Right atrium auricular region (tissue), 2 donors: ENCODE data around the gene PPIA. TPM values are rescaled to one million over a fixed set of nuclear protein-coding genes. Genes with fewer than 3 reads are reported as not detected.

ENCODE experiments used
- DNase-seq: peaks from one replicate; pipeline ENCODE4 v3.0.0-alpha.2; 2019; ENCODE audit warnings: low spot score
- H3K27ac ChIP-seq, 2 donors: fragments of 200-600 bp; sonication (generic); 1 replicate in 1 of 2; 2 replicates in 1 of 2; pipeline ENCODE4 v1.5.1; 2016 to 2019
- H3K27me3 ChIP-seq, 2 donors: fragments of 200-600 bp; sonication (generic); one replicate each; pipeline versions ENCODE4 v1.5.1 to v1.6.0; 2017 to 2019
- H3K36me3 ChIP-seq: fragments of 200-600 bp; sonication (generic); one replicate; pipeline ENCODE4 v1.5.1; 2016
- H3K4me1 ChIP-seq, 2 donors: fragments of 200-600 bp; sonication (generic); one replicate each; pipeline versions ENCODE4 v1.5.1 to v1.6.0; 2017 to 2019
- H3K4me3 ChIP-seq, 2 donors: fragments of 200-600 bp; sonication (generic); 1 replicate in 1 of 2; 2 replicates in 1 of 2; pipeline ENCODE4 v1.5.1; 2017 to 2019; ENCODE audit warnings: mild to moderate bottlenecking in 1 of 2, moderate library complexity in 1 of 2
- H3K9me3 ChIP-seq, 2 donors: fragments of 200-600 bp; sonication (generic); one replicate each; pipeline ENCODE4 v1.5.1; 2019
- CTCF ChIP-seq, 2 donors: fragments of 200-600 bp; sonication (generic); IDR thresholded peaks; one replicate each; pipeline ENCODE4 v1.5.1; 2019; ENCODE audit warnings: antibody characterized with exemption in 2 of 2
- total RNA-seq, 2 donors: library from RNA; depleted of rRNA; stranded (reverse); fragments of >200 nt; gene quantifications; one replicate each; pipeline ENCODE4 v1.1.0, GENCODE V29; 2016

PPIA gene
- total RNA-seq = 100 to 1,000 TPM; 820 to 834 TPM

- peak within 1 kb of the TSS; percentile 83 to 92 for H3K4me3 ChIP-seq
Observed at GRCh38 chr7:44796504-44797328, at the start of gene PPIA. Gene PPIA, plus strand, starts transcription at chr7:44796681. Its CDS starts 44 bp downstream, at chr7:44796725.

GRCh38 chr7:44748045-44748947, 48.2 kb upstream of the PPIA start, which contains the start of gene ZMIZ2:
Gene ZMIZ2, plus strand, starts transcription at chr7:44748847. Its CDS starts 7,403 bp downstream, at chr7:44756250.
- peaks cover 0 to 27% of the 10 kb centered on the region in 2 donors for H3K4me1 ChIP-seq
- no peaks in the 10 kb centered on the region for H3K27me3 ChIP-seq
- peak; percentile 93 for DNase-seq
- peak within 1 kb of the TSS; percentile 63 to 86 for H3K4me3 ChIP-seq
- TF ChIP-seq CTCF (IDR thresholded peaks at IDR 0.05) = no peak
- H3K27ac ChIP-seq = peak within 1 kb of the TSS; percentile 97 to 98
- H3K36me3 ChIP-seq = no peaks in the 10 kb centered on the region
- H3K9me3 ChIP-seq = no peaks in the 10 kb centered on the region

More at GRCh38 chr7:44796504-44797328, at the start of gene PPIA:
- H3K27me3 ChIP-seq = no peaks in the 10 kb centered on the region
- peaks cover 24% of the 10 kb centered on the region for H3K36me3 ChIP-seq
- H3K4me1 ChIP-seq = peaks cover 0 to 23% of the 10 kb centered on the region in 2 donors
- no peaks in the 10 kb centered on the region for H3K9me3 ChIP-seq
- no peak for TF ChIP-seq CTCF (IDR thresholded peaks at IDR 0.05)
- H3K27ac ChIP-seq = peak within 1 kb of the TSS; percentile 100
- DNase-seq = peak; percentile 98

- Histone ChIP-seq H3K36me3 (no peaks in the 10 kb centered on the region), H3K4me1 (peaks cover 0 to 33% of the 10 kb centered on the region in 2 donors), H3K27me3 (no peaks in the 10 kb centered on the region), H3K27ac (peak overlapping the region; percentile 42 to 75), H3K9me3 (no peaks in the 10 kb centered on the region), H3K4me3 (peak overlapping the region; percentile 63 to 86)
- DNase-seq = no peak
- TF ChIP-seq CTCF (IDR thresholded peaks at IDR 0.05) = no peak
Observed at GRCh38 chr7:44748948-44749731, 47.3 kb upstream of the PPIA start.

GRCh38 chr7:44749992-44750391, 46.5 kb upstream of the PPIA start:
- Histone ChIP-seq H3K36me3 (no peaks in the 10 kb centered on the region), H3K4me3 (peak overlapping the region in 1 of 2 donors; percentile 86), H3K4me1 (peaks cover 0 to 41% of the 10 kb centered on the region in 2 donors), H3K27me3 (no peaks in the 10 kb centered on the region), H3K9me3 (no peaks in the 10 kb centered on the region), H3K27ac (peak overlapping the region in 1 of 2 donors; percentile 75)
- no peak for TF ChIP-seq CTCF (IDR thresholded peaks at IDR 0.05)
- no peak for DNase-seq

- Histone ChIP-seq H3K36me3 (no peaks in the 10 kb centered on the region), H3K27me3 (no peaks in the 10 kb centered on the region), H3K9me3 (no peaks in the 10 kb centered on the region), H3K4me3 (no peak overlapping the region), H3K27ac (no peak overlapping the region), H3K4me1 (peaks cover 0 to 46% of the 10 kb centered on the region in 2 donors)
- no peak for DNase-seq
- no peak for TF ChIP-seq CTCF (IDR thresholded peaks at IDR 0.05)
Observed at GRCh38 chr7:44750424-44750823, 46.1 kb upstream of the PPIA start.
